Metanephros (tissue), 1 donor: ENCODE results near the gene HNRNPC. TPM values are rescaled to one million over a fixed set of nuclear protein-coding genes. Genes with fewer than 3 reads are reported as not detected.

Experiments used
- total RNA-seq: library from RNA; depleted of rRNA; stranded (reverse); fragments of >200 nt; gene quantifications from one replicate; pipeline ENCODE4 v1.2.3, GENCODE V29; 2014

Gene HNRNPC
- 1,235 TPM for total RNA-seq

GRCh38 chr14:21269252-21270046 lies at the start of gene HNRNPC:
HNRNPC (minus strand) TSS chr14:21269442; CDS start chr14:21234193, 35,249 bp downstream.

GRCh38 chr14:21279783-21280182 lies 10.5 kb upstream of the HNRNPC start, which contains the start of gene RPGRIP1:
RPGRIP1 (plus strand) TSS chr14:21280083; CDS start chr14:21287977, 7,894 bp downstream.

Other genes with a start within 250 kb of the HNRNPC start
- 114 TPM for gene NDRG2, start 244.4 kb downstream of the HNRNPC start, total RNA-seq
- 1.8 TPM for gene TPPP2, start 239.2 kb downstream of the HNRNPC start, total RNA-seq
- not detected for gene RNASE13, start 234.6 kb downstream of the HNRNPC start, total RNA-seq
- gene RNASE7, start 227.1 kb downstream of the HNRNPC start, total RNA-seq: 0.18 TPM
- gene RNASE8, start 211.6 kb downstream of the HNRNPC start, total RNA-seq: not detected
- 77.5 TPM for gene ARHGEF40, start 199.1 kb downstream of the HNRNPC start, total RNA-seq
- gene ZNF219, start 170.8 kb downstream of the HNRNPC start, total RNA-seq: 19.1 TPM
- 0.35 TPM for gene TMEM253, start 168.4 kb downstream of the HNRNPC start, total RNA-seq
- gene OR5AU1, start 113.4 kb downstream of the HNRNPC start, total RNA-seq: not detected
- 1.1 TPM for gene RPGRIP1, start 10.6 kb upstream of the HNRNPC start, total RNA-seq
- 74.0 TPM for gene SUPT16H, start 114.6 kb upstream of the HNRNPC start, total RNA-seq
- gene CHD8, start 186.7 kb upstream of the HNRNPC start, total RNA-seq: 76.8 TPM
- 34.3 TPM for gene RAB2B, start 207.5 kb upstream of the HNRNPC start, total RNA-seq
- 33.9 TPM for gene TOX4, start 207.8 kb upstream of the HNRNPC start, total RNA-seq
- 86.8 TPM for gene METTL3, start 241.9 kb upstream of the HNRNPC start, total RNA-seq